DMS53 (cell line): Measurements from ENCODE around the gene TPM1.

Experiments
- DNase-seq: peaks from one replicate; lab custom pipeline; 2025; lab: John Stamatoyannopoulos, UW

TPM1 gene

DNA sequence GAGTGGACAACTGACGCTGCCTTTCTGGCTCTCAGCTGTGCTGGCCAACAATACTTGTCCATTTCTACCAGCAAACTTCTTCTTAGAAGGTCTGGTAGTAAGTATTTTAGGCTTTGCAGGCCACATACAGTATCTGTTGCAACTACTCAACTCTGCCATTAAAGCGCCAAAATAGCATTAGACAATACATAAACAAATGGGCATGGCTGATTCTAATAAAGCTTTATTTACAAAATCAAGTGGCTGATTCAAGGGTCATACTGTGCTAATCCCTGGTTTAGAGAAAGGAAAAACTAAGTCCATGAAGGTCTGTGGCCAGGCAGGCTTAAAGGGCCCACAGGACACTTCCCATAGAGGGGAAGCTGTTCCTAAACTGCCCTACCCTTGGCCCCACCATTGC lies 26.3 kb upstream of the TPM1 start:
- no peak for DNase-seq

DNA sequence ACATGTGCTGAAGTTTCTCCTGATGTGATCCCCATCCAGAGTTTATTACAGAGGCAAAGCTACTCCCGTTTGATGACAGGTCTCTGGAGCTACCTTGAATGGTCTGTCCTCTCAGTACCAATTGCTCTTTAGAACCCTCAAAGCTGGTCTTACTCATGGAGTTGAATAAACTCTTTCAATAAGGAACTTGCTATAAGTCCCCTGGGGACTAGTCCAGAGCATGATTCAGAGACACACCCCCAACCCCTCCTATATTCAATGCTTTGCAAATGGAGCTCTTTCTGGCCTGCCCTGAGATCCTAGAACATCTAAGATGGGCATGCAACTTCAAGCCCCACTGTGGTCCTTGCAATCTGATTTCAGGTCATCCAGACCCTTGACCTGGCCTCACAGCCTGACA lies 23.9 kb upstream of the TPM1 start:
- DNase-seq, result no peak

DNA sequence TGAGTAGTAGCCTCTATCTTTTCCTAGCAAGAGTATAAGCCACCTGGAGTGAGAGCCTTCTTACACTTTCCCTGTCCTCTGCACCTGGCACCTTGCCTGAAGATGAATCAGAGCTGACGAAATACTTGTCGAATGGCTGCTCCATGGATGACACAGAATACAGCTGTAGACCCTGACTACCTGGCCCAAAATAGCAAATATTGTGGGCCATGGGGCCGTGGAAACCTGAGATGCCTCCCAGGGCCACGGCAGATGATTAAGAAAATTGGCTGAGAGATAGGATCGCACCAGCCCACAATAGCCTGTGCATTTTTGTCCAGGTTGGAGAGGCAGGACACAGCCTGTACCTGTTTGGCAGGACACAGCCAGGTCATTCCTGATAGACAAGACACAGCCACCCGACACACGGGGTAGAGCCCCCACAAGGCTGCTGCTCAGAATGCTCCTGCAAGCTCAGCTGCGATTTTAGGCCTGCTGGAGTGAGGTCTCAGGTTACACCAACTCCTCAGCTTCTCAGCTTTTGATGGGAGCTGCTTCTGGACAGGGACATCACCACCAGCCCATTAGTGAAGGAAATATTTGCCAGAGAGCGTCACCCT lies 22.9 kb upstream of the TPM1 start:
- DNase-seq, result peak; percentile 88

DNA sequence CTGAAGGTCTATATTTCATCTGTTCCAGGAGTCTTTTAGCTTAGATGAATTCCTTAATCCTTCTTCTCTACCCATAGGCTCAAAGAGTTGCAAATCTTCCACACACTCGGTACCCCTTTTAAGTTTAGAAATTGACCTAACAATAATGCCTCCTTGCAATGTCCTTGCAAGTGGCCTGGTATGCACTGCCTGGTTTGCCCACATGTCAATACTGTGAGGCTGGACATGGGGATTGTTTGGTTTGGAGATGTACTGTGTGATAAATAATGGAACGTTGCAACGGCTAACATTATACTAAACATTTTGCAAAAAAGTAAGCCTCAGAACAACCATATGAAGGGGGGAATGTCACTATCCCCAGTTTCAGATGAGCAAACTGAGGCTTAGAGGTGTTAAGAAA lies 22.4 kb upstream of the TPM1 start:
- DNase-seq, result no peak

DNA sequence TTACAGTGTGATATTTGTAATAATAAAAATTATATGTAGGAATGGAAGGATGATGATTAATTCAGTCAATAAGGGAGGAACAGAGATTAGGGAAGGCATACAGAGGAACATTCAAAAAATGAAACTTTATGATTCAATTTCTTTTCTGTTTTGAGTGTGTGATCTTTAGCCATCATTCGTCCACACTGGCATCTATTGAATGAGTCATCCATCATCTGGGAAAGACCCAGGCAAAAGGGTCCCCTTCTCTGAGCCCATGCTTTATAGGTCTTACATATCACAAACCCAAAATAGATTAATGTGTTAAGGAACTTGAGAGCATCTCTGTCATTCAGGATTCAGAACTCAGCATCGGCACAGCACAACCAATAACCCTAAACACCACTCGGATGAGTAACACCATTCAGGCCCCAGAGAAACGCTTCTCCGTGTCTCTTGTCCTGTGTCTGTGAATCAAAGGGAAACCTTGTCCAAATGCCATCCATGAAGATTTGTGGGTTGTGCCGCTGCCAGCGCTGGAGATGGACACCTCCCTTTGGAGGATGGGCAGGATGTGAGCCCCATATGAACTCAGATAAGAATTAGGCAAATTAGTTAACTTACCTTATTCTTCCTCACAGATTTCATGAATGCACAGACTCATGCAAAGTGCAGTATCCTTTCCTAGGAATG lies 21.7 kb upstream of the TPM1 start:
- DNase-seq, result no peak

DNA sequence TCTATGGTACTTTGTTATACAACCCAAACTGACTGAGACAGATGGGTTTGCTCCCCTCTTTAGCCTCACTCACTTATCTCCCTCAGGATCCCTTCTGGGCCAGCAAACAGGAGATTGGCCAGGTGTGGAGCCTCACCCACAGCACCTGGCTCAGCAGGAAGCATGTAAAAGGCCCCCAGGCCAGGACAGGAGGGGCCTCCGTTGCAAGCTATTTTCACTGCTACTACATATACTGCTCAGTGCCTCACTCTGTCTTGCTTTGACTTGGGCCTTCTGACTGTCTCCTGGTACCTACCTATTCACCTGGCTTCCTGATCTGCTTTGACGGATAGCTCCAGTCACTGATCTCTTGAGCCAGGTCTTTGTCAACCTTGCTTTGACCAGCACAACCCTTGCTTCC lies 20.4 kb upstream of the TPM1 start:
- no peak for DNase-seq

DNA sequence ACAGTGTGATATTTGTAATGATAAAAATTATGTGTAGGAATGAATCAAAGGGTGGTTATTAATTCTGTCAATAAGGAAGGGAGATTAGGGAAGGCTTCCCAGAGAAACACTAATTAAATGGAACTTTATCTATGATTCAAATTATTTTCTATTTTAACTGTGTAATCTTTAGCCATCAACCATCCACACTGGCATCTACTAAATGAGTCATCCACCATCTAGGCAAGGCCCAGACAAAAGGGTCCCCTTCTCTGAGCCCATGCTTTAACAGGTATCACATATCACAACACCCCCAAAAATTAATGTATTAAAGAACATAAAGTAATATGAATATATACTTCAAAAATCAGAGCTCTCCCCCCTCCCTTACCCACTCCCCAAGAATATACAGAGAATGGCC lies 19.9 kb upstream of the TPM1 start:
- DNase-seq, result no peak

DNA sequence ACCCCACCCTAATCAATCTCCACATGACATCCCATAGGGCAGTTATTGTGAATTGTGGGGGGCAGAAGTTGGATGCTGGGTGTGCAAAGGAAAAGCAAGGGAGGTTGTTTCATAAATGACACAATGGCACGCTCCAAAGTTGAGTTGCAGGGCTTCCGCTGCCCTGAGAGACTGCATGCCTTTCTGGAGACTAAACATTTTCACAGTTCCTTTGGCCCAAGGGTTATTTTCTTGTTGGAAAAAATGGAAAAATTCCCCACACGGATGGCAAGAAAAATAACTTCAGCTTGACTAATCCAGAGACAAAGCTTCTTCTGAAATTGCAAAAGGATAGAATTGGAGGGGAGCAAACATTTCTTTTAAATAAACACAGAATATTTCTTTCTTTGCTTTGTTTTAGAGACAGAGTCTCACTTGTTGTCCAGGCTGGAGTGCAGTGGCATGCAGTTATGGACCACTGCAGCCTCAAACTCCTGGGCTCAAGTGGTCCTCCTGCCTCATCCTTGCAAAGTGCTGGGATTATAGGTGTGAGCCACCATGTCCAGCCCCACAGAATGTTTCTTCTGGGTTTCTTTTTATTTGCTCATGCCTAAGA lies 19.1 kb upstream of the TPM1 start:
- no peak for DNase-seq

DNA sequence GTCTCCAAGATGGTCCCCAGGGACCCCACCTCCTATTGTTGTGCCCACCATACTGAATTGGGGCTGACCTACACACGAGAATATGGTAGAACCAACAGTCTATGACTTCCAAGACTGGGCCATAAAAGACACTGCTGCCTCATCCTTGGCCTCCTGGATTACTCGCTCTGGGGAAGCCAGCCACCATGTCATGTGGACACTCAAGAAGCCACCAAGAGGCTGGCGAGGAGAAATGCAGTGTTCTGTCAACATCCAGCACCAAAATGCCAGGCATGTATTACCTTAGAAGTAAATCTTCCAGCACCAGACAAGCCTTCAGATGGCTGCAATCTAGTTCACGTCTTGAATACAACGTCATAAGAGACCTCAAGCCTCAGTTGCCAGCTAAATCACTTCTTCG lies 17.1 kb upstream of the TPM1 start:
- peak; percentile 18 for DNase-seq

DNA sequence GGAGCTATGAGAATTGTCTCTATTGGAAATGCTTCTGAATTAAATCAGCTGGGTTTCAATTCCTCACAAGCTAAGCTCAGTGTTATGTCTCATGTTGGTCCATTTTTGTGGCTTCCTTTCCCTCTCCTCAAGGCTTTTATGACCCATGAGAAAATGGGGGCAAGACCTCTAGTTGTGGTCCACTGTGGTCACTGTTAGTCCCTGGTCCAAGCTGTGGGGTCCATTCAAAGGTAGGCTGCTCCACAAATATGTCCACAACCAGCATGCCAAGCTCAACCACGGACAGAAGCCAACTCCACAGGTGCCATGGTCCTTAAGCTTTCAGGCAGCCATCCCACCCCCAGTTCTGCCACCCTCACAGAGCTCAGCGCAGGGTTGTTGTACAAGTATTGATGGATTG lies 14.9 kb upstream of the TPM1 start:
- DNase-seq, result no peak

DNA sequence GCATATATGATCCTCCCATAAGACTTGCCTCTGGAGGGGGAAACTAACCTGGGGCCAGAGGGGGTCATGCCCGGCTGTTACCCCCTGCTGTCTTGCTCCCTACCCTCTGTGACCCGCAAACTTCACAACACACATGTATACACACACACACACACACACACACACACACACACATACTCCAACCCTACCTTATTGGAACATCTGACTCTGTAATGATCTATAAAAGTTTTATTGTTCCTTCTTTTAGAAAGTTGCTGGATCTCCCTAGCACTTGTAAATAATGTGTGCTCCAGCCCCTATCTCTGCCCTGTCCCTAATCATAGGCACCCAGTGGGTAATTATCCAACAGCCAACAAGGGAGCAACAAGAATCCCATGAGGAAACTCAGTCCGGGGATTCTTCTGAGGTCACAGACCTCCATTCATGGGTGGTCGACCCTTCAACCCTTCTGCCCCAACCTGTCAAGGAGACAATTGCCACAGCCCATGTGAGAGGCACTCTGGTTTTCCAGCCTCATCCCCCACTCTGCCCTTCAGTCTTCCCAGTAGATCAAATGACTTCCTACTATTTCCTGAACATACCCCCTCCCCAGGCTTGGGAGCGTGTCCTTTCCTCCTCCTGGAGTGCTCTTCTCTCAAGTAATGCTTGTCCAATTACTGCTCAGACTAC lies 14.0 kb upstream of the TPM1 start:
- no peak for DNase-seq

DNA sequence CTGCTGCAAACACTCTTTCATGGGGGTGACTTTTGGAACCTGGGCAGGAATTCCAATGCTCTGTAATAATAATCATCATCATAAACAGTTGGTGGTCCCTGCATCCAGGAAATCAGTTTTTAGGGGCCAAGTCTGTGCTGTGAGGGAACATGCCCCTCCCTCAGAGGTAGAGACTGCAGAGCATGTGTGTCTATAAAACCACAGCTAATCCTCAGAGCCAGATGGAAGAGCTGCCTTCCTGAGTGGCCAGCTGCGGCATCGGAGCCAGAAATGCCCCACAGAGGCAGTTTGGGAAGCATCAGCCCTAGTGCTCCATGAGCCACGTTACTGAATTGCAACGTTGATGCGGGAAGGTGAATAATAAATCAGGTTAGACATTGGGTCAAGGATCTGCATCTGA lies 12.9 kb upstream of the TPM1 start:
- no peak for DNase-seq

DNA sequence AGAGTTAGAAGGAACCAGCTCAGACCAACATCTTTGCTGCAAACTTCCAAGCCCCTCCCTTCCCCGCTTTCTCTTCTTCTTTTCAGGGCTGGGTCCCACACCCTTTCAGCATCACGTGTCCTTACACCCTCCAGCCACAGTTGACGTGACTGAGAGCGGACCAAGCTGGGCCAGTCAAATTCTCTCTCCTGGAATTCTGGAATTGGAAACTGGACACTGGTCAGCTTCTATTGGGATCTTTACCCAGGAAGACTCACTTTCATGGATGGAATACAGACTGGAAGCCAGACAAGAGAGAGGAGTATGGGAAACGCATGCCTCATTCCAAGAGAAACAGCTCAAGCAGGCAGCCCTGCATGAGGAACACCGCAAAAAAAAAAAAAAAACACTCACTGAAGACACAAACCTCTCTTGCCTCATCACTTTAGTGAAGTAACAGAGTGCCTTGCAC lies 12.4 kb upstream of the TPM1 start:
- DNase-seq, result no peak

DNA sequence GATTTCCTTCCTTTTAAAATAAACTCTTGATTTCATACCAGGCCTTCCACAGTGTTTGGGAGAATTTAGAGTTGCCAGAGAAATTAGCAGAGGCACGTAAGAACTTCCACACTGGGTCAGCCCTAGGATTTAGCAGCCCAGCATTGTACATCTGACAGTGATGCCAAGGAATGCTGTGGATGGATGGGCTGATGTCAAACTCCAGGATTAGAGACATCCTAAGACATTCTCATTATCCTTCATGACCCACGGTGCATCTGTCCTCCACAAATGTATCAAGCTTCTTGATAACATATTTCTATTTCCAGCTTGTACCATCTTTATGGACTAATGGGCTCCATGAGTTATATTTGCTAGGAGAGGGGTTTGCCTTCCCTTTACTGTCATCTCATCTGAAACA lies 8.0 kb upstream of the TPM1 start:
- no peak for DNase-seq

DNA sequence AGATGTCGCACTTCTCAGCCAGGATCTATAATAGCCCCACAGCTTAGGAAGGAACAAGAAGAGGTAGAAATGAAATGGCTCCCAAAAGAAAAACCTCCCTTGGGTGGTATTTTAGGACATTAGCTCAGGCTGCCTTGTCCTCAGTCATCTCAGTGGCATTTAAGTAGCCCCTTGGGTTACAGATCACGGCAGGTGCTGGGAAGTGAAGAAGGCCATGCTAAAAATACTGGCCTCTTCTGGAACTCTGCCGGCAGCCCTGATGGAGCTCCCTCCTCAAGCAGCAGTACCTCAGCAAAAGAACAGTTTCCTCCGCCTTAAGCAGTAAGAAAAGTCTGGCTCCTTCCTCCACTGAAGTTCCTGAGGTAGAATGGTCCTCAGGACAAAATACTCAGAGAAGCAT lies 7.3 kb upstream of the TPM1 start:
- no peak for DNase-seq

DNA sequence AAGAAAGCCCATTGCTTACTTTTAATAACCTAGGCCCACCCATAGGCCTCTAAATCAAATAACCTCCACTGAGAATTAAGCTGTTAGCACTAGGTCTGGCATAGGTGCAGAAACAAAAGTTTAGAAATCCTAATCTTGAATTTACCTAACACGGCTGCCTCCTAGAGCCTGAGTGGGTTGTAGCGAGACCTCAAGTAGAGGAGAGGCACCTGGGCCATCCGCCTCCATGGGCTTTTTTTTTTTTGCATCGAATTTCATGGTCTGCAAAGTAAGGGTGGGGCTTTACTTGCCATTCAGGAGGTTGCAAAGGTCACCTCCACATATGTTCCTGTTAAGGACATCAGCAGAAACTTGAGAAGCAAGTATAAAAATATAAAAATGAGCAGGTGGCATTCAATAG lies 6.6 kb upstream of the TPM1 start:
- no peak for DNase-seq

DNA sequence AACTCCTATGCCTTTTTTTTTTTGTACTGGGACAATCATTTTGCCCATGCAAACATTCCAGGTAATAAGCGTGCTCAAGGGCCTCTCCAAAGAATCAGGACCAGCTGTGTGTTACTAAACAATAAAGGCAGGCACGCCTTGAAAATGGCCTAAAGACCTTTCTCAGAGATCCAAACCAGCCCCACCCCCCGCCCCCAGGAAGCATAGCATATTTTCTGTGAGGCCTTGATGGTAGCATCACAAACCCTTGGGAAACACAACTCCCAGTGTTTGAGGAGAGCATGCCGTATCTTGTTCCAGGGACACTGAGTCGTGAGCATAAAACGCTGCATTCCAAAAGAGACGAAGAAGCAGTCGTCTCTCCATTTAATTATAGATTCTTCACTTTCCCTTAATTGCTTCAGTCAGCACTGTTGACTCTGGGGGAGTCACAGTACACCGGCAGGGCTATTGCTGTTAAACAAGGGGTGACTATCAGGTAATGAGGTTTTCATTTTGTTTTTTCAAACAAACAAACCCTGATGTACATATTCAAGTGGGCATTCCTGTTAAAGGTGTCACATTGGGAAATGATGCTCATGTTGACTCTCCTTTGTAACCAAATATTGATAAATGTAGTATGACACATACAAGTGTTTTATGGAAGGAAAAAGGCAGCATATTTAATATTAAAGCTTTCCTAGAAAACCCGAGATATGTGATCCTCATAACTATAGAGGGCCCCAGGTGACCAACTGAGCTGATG lies 4.4 kb upstream of the TPM1 start:
- DNase-seq, result peak; percentile 65

DNA sequence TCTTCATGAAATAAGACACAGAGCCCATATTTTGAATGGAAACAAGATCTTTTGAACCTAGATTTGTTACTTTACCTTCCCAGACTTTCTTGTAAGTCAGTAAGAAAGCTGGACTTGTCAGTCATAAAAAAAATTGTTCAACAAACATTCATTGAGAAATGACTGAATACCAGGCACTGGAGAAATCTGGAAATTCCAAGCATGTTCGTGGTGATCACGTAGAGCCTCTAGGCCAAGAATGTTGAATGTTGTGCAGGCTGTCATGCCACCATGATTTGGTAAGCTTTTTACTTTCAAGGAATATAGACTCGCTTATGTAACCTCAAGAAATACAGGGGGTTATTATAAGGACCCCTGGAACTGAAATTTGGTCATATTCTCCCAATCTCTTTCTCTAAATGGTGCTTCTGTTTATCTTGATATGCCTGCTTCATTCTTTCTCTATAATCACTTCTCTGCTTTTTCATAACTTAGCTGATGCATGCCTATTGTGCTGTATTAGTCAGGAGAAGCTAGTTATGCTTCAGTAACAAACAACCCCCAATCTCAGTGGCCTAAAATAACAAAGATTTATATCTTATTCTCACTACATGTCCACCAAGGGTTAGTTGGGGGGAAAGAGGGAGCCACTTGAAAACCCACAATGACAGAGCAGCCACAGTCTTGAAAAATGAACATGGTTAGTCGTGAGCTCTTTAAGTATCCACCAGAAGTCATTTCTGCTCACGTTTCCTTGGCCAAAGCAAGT lies 3.4 kb upstream of the TPM1 start:
- DNase-seq, result no peak

DNA sequence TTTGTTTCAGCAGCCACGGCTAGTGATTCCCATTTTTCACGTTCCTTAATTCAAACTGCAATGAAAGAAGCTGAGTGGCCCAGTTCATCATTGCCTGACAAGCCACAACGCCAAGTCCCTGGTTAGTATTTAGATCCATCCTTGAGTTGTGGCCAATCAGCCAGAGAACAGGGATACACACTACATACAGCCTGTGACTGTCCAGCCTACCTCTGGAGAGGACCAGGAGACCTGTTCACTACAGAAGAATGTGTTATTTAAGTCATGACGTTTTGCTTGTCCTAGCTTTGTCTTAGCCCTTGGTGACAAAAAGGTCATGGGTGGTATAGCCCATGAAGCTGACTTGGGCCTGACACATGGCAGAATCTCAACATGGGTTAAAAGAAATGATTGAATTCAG lies 2.7 kb upstream of the TPM1 start:
- DNase-seq, result no peak

DNA sequence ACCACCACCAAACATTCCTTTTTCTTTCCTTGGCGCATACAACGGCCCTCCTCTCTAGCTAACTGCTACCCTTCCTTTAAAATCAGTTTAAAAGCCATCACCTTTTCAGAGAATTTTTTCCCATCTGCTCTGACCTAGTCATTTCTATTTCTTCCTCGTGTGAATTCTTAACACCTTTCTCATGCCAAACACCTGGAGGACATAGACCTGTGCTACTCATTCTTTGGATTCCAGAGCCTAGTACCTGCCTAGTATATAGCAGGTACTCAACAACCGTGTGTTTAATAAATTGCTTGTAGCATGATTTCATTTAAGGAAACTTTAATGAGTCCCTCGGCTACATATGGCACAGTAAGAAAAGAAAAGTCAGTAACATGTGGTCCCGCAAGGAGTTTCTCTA lies 2.0 kb upstream of the TPM1 start:
- no peak for DNase-seq

DNA sequence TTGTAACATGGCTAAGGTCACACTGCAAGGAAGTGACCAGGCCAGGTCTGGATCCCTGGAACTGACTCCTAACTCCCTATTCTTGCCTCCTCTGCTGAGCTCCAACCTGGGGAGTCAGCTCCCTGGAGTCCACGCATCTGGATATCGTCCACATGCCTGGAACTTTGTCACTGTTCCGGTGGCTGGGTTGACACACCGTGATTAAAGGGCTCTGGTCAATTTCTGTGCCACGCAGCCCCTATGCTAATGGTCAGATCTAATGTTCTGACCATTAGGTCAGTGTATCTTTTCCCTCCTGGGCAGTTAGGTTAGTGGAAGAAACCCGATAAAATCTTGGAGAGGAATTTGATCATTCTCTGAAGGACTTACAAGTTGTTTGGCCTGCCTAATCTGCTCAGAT lies 1.6 kb upstream of the TPM1 start:
- no peak for DNase-seq

DNA sequence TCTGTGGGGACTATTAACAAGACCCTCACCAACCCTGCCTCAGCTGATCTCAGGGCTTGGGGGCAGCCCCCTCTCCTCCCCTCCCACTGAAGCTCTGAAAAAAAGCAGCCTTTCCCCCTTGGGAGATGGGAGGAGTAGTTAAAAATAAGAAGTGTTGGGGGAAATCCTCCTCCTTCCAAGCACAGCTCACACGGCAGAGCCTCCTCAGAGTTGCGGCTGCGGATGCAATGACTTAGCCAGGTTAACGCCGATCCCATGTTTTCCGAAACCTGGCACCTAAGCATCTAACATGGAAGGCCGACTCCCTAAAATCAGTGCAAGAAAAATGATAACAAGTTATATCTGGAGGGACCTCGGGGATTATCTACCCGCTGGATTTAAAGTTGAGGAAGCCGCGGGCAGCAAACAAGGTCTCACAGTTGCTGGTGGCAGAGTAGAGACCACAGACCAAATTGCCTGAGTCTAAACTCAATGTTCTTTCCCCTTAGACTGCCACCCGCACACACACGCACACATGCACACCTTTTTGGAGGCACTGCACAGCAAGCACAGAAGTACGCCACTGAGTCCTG lies 1.1 kb upstream of the TPM1 start:
- no peak for DNase-seq
